Measurements from ENCODE around the gene COMMD4.
A peak's percentile ranks its signal among the peaks of the same experiment; 100 is the strongest.
"Not testable (repeated sequence)": the region's sequence is repeated elsewhere in the genome, so short reads cannot be mapped to it uniquely, and the experiment has no call there.

The COMMD4 gene

DNA sequence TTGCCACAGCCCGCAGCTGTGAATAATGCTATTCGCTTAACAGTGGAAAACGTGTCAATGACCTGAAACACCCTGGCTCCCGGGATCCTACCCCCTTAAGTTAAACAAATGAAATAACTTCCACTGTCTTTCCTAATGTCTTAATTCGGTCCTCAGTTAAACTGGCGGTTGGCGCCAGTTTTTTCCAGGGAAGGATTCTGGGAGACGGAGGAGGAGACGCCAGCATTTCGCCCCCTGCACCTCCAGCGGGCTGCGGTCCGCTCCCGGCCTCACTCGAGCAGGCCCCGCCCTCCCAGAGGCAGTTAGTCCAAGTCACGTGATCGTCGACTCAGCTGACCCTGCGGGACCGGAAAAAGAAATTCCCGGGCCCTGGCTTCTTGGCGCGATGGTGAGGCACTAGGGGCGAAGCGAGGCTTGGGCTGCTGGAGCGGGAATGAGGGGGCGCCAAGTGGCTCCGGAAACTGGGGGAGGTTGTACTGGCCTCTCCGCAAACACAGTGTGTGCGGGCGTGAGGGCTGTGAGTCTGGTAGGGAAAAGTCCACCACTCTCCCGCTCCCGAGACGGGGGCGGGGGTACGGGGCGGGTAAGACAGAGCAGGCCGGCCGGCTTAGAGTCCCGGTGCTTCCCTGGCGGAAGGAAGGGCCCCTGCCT is at the start of gene COMMD4:
Gene COMMD4 (plus strand): TSS at position 359 of the 651 bp plus-strand sequence. CDS start 27 bp downstream, at position 386.
- peak; percentile 96 for DNase-seq

DNA sequence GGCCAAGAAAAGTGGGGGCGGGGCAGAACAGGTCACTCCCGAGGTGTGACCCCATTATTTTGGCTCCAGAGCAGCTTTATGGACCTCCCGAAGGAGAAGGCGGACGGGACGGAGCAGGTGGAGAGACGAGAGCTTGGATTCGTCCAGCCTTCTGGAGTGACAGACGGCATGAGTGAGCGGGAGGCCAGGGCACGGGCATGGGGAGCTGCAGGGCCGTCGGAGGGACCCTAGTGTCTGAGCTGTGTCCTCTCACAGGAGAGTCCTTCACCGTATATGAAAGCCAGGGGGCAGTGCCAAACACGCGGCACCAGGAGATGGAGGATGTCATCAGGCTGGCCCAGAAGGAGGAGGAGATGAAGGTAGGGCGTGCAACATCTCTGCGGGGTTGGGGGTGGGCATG is 42.2 kb upstream of the COMMD4 start:
- DNase-seq: not testable (repeated sequence)

DNA sequence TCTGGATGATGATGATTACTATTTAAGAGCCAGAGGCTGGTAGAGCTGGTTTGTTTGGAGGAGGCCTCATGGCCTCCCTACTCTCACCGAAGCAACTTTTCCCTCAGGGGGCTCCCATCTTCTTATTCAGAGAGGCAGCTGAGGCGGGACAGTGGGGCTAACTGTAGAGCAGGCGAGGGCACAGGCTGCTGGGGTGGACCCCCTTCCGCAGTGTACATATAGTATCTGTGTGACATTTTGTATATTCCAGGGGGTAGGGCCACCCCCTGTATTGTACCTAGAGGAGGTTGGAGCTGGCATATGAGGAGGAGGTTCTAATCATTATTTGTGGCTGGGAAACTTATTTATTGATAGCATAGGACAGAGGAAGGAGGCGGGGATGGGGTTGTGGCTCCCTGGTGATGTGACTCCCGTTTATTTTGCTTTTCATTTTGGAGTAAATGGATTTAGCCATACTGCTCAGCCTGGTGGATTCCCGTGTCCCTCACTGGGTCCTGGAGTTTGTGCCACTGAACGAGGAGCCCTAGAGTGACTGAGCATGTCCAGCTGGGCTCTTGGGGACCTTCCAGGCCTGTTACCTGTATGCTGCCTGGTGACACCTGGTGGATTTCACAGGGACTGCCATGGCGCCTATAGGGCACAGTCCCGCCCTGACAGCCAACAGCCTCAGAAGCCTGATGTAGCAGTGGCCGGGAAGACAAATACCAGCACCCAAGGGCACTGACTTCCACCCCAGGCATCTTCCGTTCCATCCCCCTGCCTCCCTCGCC is 37.1 kb upstream of the COMMD4 start:
- DNase-seq: not testable (repeated sequence)

DNA sequence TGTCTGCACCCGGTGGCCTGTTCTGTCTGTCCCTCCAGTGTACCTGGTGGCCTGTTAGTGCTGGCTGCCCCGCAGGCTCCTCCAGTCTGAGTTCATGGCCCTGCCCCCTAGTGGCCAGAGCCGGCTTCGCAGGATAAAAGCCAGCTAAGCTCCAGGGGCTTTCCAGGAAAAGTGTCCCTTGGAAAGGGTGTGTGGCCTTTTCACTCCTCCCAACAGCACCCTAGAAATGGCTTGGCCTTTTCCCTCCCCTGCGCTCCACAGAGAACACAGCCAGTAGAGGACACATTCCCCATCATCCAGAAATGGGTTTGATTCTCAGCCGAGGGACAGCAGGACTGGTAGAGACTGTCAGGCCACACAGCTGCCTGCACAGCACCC is 36.6 kb upstream of the COMMD4 start:
- DNase-seq: not testable (repeated sequence)

DNA sequence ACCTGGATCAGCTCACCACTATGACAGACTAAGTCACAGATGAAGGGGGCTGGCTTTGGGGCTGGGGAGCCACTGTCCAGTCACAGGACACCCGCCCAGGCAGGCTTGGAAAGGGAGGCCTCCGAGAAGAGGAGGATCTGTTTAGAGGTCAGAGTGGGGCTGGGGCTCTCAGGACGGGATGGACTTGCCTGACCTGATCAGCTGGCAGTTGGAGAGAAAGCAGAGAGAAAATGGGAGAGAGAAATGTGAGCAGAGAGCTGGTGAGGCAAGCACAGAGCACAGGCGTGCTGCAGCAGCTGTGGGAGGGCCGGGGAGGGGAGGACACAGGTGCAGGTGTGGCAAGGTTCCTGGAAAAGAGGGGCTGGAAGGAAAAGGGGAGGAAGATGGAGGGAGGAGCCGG is 35.8 kb upstream of the COMMD4 start:
- DNase-seq: not testable (repeated sequence)

DNA sequence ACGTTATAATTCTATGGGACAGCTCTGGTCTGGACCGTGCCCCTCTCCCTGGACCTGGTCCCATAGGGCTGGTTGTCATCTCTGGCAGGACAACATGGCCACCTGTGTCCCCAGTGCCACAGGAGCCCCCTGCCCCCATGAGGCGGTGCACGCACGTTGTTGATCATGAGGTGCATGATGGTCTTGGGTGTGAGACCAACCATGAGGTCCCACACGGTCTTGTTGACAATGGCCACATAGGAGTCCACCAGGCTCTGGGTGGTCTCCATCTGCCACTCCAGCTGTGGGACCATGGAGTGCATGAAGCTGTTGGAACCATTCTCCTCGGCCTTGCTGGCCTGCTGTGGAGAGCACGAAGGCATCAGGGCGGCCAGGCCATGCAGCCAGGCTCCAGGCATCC is 33.5 kb upstream of the COMMD4 start:
- no peak for DNase-seq

DNA sequence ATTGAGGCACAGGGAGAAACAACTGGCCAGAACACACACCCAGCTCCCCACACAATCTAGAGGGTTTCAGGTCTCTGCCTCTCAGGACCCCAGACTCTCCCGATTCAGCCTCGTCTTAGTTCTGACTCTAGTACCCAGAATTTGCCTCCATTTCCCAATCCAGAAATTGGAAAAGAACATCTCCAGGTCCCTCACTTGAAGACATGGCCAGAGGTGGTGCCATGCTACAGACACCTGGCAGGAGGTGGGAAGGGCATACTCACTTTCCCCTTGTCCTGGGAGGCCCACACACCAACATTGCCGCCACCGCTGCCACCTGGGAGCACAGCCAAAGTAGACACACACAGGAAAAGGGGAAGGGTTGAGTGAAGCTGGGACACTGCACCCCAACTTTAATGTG is 33.1 kb upstream of the COMMD4 start:
- not testable (repeated sequence) for DNase-seq

DNA sequence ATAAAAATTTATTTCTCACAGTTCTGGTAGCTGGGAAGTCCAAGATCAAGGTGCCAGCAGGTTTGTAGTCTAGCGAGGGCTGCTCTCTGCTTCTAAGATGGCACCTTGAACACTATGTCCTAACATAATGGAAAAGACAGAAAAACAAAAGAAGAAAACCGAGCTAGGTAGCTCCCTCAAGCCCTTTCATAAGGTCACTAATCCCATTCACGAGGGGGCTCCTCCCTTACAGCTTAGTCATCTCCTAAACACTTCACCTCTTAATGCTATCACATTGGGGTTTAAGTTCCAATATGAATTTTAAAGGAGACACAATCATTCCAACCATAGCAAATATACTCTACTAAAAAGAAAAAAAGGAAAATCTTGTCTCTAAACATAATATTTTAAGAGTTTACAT is 29.7 kb upstream of the COMMD4 start:
- DNase-seq: no peak

DNA sequence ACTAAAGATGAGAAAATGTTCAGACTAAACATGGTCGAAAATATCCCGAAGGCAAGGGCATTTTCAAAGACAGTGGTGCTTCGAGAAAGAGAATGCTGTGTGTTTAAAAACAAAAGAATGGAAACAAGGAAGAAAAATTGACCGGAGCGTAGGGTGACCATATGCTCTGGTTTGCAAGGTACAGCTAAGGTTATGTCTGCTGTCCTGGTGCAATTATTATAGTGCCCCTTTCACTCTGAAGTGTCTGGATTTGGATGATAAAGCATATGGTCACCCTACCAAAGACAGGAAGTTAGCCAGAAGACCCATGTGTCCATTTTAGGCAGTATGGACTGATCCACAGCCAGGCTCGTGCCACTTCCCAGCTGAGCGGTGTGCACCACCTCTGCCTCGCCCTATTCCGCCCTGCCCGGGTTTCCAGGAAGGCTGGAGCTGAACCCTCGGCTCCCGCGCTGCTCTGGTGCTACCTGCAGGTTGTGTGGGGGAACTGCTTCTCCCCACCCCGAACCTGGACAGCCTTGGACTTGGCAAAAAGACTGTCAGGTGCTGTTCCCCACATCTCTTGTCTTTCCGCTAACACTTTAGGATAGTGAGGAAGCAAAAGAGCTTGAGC is 28.0 kb upstream of the COMMD4 start:
- peak; percentile 73 for DNase-seq

DNA sequence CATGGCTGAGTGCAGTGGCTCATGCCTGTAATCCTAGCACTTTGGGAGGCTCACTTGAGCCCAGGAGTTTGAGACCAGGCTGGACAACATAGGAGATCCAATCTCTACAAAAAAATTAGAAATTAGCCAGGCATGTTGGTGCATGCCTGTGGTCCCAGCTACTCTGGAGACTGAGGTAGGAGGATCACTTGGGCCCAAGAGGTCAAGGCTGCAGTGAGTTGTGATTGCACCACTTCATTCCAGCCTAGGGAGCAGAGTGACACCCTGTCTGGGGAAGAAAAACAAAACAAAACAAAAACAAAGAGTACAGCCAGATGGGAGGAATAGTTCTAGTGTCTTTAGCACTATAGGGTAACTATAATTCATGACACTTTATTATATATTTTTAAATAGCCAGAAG is 26.2 kb upstream of the COMMD4 start:
- no peak for DNase-seq

DNA sequence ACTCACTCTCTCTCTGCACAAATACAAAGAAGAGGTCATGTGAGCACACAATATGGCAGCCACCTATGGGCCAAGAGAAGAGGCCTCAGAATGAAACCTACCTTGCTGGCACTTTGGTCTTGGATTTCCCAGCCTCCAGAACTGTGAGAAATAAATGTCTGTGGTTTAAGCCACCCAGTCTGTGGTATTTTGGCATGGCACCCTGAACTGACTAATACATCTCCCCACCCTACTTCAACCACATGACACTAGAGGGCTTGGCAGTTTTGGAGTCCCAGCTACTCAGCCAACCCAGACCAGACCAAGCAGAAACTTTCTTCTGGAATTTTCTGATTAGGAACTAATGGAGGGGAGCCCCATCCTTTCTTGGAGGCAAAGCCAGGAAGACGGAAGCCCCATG is 23.3 kb upstream of the COMMD4 start:
- DNase-seq: not testable (repeated sequence)

DNA sequence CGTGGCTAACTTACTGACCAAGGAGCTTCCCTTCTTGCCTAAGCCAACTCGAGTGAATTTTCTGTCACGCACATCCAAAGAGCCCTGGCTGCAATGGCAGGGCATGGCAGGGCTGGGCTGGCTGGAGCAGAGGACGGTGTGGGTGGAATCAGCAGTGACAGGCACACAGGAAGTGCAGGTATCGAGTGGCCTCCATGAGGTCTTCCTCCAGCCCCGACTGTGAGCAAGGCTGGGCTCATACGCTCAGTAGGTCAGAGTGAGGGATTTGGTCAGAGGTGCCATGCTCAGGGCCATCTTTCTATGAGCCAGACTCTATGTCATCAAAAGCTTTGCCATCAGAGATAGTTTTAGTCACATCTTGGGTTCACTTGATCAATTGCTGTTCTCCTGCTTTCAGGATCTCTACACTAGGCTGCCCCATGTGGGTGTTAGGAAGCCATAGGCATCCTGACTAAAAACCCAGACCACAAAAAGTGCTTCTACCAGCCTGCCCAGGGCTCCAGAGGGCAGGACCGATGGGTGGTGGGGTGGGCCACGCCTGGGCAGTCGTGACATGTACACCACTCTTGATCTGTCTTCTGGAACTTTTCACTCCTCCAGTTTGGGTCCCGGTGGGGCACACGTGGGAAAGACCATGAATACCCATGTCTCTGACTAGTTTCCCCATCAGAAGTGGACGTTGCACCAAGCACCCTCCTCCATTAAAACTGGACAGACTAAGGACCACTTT is 22.6 kb upstream of the COMMD4 start:
- DNase-seq: no peak

DNA sequence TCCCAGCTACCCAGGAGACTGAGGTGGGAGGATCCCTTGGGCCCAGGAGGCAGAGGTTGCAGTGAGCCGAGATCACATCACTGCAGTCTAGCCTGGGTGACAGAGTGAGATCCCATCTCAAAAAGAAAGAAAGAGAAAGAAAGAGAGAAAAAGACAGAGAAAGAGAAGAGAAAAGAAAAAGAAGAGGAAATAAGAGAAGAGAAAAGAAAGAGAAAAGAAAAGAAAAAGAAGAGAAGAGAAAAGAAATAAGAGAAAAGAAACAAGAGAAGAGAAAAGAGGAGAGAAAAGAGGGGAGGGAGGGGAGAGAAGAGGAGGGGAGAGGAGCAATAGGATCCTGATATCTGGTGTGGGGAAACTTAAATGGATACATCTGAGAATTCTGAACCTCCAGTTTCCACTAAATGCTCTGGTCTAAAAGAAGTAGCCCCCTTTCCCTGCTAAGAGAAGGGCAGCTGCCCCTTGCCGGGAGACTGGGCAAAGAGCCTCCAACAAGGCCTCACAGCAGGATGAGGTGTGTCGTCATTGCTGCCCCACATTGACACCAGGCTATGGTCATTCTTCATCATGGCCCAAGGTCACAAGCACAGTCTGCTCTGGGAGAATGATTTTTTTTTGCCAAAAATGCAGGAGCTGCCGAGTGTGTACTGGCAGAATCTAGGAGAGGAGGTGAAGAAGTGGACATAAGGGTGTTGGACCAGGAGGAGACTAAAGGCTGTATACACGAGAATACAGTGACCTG is 21.1 kb upstream of the COMMD4 start:
- DNase-seq: no peak

DNA sequence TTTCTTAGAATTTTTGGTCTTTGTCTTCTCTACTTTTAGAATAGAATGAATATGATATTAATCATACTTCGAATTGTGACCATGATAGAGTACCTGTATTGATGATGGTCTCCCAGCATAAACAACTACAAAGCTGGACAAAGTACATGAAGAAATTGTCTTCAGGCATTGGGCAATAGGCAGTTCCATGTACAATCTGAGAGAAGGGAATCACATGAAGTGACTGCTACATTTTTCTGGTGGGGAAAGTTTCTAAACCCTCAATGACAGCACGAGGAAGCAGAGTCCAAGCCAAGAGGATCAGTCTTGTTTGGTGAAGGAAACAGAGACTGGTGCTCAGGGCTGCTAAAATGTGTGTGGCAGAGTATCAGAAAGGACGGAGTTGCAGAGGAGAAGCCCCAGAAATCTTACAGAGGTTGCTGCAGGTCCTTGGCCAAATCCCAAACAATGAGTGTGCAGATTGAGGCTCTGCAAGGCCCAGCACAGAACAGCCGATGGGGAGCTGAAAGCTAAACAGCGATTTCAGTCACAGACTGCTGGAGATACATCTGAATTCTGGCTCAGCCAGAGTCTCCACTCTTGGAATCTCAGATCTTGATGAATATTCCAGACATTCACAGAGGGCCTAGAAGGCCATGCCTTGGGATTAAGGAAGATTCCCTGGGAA is 16.5 kb upstream of the COMMD4 start:
- not testable (repeated sequence) for DNase-seq

DNA sequence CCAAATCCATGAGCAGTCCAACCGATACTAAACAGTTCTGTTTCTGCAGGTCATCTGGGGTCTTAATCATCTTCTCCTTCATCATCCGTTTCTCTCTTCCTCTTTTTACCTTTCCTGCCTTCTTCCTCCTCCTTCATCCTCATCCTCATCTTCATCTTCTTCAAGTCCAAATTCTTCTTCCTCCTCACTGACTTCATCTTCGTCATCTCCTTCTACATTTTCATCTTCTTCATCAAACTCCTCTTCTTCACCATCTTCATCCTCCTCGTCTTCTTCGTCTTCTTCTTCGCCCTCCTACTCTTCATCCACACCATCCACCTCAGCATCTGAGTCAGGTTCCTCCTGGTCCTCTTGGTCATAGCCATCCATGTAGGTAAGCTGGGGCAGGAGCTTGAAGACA is 14.2 kb upstream of the COMMD4 start:
- no peak for DNase-seq

DNA sequence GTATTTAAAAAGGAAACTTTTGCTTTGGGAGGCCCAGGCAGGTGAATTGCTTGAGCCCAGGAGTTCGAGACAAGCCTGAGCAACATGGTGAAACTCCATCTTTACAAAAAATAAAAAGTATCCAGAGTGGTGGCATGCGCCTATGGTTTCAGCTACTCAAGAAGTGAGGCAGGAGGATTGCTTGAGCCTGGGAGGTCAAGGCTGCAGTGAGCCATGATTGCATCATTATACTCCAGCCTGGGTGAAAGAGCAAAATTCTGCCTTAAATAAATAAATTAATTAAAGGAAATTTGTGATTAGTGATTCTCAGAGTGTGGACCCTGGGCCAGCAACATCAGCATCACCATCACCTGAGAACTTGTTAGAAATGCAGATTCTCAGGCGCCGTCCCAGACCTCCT is 9.9 kb upstream of the COMMD4 start:
- no peak for DNase-seq

DNA sequence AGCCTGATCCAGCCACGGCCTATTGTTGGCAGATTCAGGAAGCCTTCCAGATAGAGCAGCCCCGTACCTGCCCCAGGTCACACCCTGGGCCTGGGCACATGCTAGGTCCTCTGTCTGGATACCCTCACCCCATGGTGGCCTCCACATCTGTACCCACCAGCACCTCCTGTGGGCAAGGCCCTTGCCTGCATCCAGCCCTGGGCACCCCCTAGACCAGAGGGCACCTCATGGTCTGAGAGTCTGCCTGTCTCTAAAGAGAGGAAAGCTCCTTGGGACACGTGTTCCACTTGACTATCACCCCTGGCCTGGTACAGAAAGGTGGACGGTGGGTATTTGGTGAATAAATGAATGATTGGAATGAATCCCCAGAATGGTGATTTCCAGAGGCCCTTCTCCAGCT is 8.9 kb upstream of the COMMD4 start:
- DNase-seq: no peak

DNA sequence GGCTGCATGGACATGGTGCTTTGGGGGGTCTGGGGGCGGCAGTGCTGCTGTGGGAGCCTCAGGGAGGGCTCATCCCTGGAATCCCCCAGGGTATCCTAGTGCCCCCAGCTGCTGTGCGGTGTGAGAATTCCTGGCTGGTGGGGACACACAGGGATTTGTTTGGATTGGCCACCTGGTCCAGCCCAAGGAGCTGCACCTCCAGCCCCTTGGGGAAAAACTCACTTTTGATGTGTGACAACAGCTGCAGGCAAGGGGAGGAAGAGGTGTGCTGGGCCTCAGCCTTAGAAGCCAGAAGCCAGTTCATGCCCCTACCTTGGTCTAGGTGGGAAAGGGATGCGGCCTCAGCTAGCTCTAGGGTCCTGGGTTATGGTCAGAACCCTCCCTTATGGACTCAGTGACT is 8.4 kb upstream of the COMMD4 start:
- DNase-seq: no peak

DNA sequence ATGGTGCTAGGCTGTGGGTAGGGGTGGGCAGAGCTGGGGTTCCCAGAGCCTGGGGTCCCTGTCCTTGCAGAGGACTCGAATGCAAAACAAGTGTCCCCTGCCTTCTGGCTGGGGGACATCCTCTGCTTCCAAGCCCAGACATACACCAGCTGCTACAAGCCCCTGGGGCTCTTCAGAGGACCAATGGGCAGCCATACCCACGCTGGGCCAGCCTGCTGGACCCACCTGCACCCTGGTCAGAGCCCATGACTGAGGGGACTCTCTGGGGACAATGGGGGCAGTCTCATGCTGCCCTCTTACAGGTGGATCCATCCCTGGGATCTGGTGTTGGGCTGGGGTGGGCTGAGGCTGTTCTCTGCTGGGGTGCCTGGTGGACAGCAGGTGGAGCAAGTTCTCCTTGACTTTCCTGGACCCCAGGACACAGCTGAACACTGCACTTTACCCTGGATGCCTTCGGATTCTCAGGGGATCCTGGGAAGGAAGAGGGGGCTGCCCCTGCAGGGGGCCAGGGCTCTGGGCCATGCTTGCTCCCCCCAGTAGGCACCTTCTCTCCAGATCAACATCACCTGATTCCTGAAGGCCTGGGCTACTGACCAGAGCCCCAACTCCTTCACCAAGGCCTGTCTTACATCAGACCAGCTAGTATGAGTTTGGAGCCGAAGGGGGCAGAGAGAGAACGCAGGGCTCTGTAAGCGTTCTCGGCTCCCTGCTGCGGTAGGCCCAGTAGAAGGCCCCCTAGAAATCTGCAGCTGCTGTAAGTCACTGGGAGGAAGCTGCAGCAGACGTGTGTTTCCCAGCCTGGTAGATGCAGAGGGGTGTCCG is 7.2 kb upstream of the COMMD4 start:
- DNase-seq: no peak

DNA sequence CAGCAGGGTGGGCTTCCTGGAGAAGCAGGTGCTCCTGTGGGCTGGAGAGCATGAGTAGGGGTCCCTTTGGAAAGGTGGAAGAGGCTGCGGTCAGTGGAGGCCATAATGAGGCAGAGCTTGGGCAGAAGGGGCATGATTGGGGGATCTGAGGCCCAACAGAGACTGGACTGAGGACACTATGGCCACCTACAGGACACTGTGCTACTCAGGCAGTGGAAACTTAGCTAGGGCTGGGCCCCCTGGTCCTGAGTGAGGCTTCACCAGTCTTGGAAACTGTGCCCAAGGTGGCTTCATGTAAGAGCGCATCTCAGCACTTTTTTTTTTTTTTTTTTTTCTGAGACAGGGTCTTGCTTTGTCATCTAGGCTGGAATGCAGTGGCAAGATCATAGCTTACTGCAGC is 6.3 kb upstream of the COMMD4 start:
- no peak for DNase-seq

DNA sequence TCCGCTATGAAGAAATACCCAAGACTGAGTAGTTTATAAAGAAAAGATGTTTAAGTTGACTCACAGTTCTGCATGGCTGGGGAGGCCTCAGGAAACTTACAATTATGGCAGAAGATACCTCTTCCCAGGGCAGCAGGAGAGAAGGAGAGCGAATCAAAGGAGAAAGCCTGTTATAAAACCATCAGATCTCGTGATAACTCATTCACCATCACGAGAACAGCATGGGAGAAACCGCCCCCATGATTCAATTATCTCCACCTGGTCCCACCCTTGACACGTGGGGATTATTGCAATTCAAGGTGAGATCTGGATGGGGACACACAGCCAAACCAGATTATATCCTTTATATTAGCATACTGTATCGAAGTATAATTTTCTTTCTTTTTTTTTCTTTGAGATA is 3.8 kb upstream of the COMMD4 start:
- DNase-seq: not testable (repeated sequence)

Data from hematopoietic multipotent progenitor cell treated with erythropoietin and hydrocortisone succinate and interleukin-3 and kit ligand, for 4 days (in vitro differentiated cells).